Epithelial cell of esophagus (primary cell): ENCODE measurements around the gene SRSF6.
"Not testable (repeated sequence)": the region's sequence is repeated elsewhere in the genome, so short reads cannot be mapped to it uniquely, and the experiment has no call there.

Experiments used
- DNase-seq: peaks from one replicate; pipeline ENCODE4 v3.0.0; 2010; ENCODE audit warnings: low read depth
- H3K4me3 ChIP-seq: 2 replicates; pipeline ENCODE4 v1.5.1; 2011; ENCODE audit warnings: mild to moderate bottlenecking, low read length, control low read depth
- TF ChIP-seq, protein P1 (sequence below): IDR thresholded peaks from 2 replicates; pipeline ENCODE4 v1.5.1; 2011; ENCODE audit warnings: low read depth, mild to moderate bottlenecking, low read length, control low read depth, inconsistent platforms; ENCODE audit not compliant: insufficient read depth; ENCODE audit errors: missing control alignments

SRSF6 gene

GRCh38 chr20:43492101-43492500, 34.4 kb downstream of the SRSF6 start:
- H3K4me3 ChIP-seq = no peak overlapping the region
- DNase-seq = peak; percentile 96
- TF ChIP-seq, protein P1, sequence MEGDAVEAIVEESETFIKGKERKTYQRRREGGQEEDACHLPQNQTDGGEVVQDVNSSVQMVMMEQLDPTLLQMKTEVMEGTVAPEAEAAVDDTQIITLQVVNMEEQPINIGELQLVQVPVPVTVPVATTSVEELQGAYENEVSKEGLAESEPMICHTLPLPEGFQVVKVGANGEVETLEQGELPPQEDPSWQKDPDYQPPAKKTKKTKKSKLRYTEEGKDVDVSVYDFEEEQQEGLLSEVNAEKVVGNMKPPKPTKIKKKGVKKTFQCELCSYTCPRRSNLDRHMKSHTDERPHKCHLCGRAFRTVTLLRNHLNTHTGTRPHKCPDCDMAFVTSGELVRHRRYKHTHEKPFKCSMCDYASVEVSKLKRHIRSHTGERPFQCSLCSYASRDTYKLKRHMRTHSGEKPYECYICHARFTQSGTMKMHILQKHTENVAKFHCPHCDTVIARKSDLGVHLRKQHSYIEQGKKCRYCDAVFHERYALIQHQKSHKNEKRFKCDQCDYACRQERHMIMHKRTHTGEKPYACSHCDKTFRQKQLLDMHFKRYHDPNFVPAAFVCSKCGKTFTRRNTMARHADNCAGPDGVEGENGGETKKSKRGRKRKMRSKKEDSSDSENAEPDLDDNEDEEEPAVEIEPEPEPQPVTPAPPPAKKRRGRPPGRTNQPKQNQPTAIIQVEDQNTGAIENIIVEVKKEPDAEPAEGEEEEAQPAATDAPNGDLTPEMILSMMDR = no peak

GRCh38 chr20:43495388-43495787, 37.7 kb downstream of the SRSF6 start:
- TF ChIP-seq, protein P1 = no peak
- no peak for DNase-seq
- no peak overlapping the region for H3K4me3 ChIP-seq

GRCh38 chr20:43502021-43502420, 44.3 kb downstream of the SRSF6 start:
- not testable (repeated sequence) for H3K4me3 ChIP-seq, DNase-seq

GRCh38 chr20:43506238-43506637, 48.5 kb downstream of the SRSF6 start:
- DNase-seq = no peak
- no peak overlapping the region for H3K4me3 ChIP-seq
- TF ChIP-seq, protein P1 = no peak

- peak; percentile 70 for DNase-seq
- H3K4me3 ChIP-seq = peak within 1 kb of the TSS; percentile 57
- TF ChIP-seq, protein P1 = no peak
Measured at GRCh38 chr20:43507150-43508080, 49.7 kb downstream of the SRSF6 start, which contains the start of gene L3MBTL1. TSS of gene L3MBTL1 (plus strand) at chr20:43507697. CDS start at chr20:43513504, 5,807 bp downstream.

DNA sequence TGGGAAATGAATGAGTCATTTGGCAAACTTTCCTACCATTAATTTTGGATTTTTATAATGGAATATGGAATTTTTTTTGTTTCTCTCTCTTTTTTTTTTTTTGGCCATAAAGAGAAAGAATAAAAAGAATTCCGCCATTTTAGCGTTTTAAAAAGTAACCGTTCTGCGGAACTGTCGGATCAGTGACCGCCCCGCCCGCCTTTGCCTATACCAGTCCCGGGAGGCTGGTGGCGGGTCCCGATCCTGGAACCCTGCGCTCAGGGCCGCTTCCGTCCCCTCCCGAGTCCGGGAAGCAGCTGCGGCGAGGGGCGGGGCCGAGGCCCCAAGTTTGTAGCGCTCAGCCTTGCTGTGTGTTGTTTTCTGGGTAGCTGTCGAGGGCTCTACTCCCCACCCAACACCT, 50.4 kb downstream of the SRSF6 start:
- peak overlapping the region; percentile 57 for H3K4me3 ChIP-seq
- TF ChIP-seq, protein P1 = no peak
- DNase-seq = no peak

DNA sequence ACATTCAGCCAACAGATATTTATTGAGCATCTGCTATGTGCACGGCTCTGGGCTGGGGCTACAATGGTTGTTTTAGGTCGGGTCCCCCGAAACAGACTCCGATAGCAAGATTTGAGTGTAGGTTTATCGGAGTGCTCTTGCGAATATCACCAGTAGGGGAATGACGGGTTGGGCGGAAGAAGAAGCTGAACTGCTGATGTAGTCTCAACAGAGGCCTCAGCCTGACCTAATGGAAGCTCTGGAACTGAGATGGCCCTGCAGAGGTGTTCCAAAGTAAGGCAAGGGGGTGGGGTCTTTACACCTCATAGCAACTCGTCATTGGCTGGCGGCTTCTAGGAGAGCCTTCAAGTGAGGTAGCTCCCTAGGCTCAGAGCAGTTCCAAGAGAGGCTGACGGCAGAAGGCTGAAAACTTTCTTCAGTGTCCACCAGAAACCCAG, 50.9 kb downstream of the SRSF6 start:
- TF ChIP-seq, protein P1 = no peak
- DNase-seq = no peak
- H3K4me3 ChIP-seq = no peak overlapping the region
